Stimulated activated naive CD8-positive, alpha-beta T cell treated with anti-CD3 and anti-CD28 coated beads, Interleukin-15, amount 100 ng/mL, for 72 hours (primary cell): ENCODE measurements around the gene SBF1.
"Not testable (repeated sequence)": the region's sequence is repeated elsewhere in the genome, so short reads cannot be mapped to it uniquely, and the experiment has no call there.

Source experiments
- ATAC-seq: fragments of 150-1000 bp; cut with Tn5 transposase; 2 replicates; pipeline ENCODE4 v1.10.0; 2021; ENCODE audit warnings: mild to moderate bottlenecking, moderate library complexity
- DNase-seq, 2 donors: peaks; one replicate each; pipeline ENCODE4 v3.0.0; 2021 to 2022
- H3K27ac Mint-ChIP-seq, 2 donors: one replicate each; pipeline ENCODE4 v1.8.0; 2022; ENCODE audit warnings: mild to moderate bottlenecking in 2 of 2, mixed read lengths in 2 of 2, moderate library complexity in 2 of 2
- H3K27me3 Mint-ChIP-seq: one replicate; pipeline ENCODE4 v1.8.0; 2022; ENCODE audit warnings: mixed read lengths
- H3K4me1 Mint-ChIP-seq: one replicate; pipeline ENCODE4 v1.8.0; 2022; ENCODE audit warnings: mild to moderate bottlenecking, mixed read lengths
- H3K4me3 Mint-ChIP-seq, 2 donors: one replicate each; pipeline ENCODE4 v1.8.0; 2022; ENCODE audit warnings: mild to moderate bottlenecking in 2 of 2, mixed read lengths in 2 of 2, moderate library complexity in 1 of 2
- H3K9me3 Mint-ChIP-seq, 2 donors: one replicate each; pipeline ENCODE4 v1.8.0; 2022; ENCODE audit warnings: mixed read lengths in 2 of 2

The SBF1 gene

GRCh38 chr22:50397371-50398060 lies 77.3 kb downstream of the SBF1 start:
- DNase-seq, H3K27me3 Mint-ChIP-seq, H3K4me3 Mint-ChIP-seq, ATAC-seq, H3K9me3 Mint-ChIP-seq: not testable (repeated sequence)
- H3K4me1 Mint-ChIP-seq: peaks cover 37% of the 10 kb centered on the region
- H3K27ac Mint-ChIP-seq: peak overlapping the region in 1 of 2 donors; percentile 20

GRCh38 chr22:50396751-50397370 lies 78.0 kb downstream of the SBF1 start:
- no peak for ATAC-seq
- Mint-ChIP-seq H3K9me3 (no peaks in the 10 kb centered on the region), H3K4me1 (peaks cover 36% of the 10 kb centered on the region), H3K27me3 (no peaks in the 10 kb centered on the region), H3K27ac (peak overlapping the region; percentile 20 to 84), H3K4me3 (no peak overlapping the region)
- no peak for DNase-seq
